Nucleus accumbens (tissue), 56 donors: ENCODE results near the gene KRTAP9-3.
"Not testable (repeated sequence)": the region's sequence is repeated elsewhere in the genome, so short reads cannot be mapped to it uniquely, and the experiment has no call there.

ENCODE experiments used
- DNase-seq, 56 donors: peaks; one replicate each; lab custom pipeline; 2025; lab: John Stamatoyannopoulos, UW

KRTAP9-3 gene

DNA sequence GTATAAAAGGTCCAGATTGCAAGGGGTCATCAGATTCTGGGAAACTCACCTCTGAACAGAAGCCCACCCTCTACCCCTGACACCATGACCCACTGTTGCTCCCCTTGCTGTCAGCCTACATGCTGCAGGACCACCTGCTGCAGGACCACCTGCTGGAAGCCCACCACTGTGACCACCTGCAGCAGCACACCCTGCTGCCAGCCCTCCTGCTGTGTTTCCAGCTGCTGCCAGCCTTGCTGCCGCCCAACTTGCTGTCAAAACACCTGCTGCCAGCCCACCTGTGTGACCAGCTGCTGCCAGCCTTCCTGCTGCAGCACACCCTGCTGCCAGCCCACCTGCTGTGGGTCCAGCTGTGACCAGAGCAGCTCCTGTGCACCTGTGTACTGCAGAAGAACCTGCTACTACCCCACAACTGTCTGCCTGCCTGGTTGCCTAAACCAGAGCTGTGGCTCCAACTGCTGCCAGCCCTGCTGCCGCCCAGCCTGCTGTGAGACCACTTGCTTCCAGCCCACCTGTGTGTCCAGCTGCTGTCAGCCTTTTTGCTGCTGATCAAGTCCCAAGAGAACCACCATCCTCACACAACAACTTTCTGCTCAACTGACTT, 17.5 kb downstream of the KRTAP9-3 start, which contains the start of gene KRTAP9-4:
Gene KRTAP9-4, plus strand, starts transcription at position 51 of the 604 bp plus-strand sequence. Its CDS starts 34 bp downstream, at position 85.
- not testable (repeated sequence) for DNase-seq

DNA sequence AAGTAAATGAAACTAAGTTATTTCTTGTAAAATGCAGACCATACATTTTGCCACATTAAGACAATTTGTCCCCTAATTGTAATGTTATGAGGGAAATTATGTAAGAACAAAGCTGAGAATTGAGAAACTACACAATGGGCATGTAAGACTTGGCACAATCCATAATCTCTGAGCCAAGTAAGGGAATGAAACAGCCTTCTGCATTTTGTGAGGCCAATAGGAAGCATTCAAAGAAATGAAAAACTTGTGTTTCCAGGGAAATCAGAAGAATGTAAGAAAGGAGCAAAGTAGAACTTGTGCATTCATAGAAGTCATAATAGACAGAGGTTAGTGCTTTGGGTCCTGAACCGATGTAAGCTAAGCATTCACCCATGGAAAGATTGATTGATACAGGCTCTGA, 19.0 kb downstream of the KRTAP9-3 start:
- DNase-seq = no peak

DNA sequence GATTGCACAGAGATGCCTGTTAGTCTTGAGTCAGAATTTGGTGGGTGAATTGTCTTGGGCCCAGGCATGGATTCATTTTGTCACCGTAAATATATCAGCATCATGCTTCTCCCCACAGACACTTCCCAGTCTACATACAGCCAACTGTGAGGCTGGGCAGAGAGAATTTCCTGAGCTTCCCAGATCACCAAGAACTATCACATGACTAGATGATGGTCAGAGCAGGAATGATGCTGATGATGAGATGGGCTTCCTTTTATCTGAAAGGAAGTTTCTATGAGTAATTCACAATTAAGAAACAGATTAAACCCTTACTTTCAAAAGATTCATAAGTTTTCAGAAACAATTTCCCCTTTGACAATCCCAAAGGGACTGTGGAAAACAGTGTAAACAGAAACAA, 22.6 kb downstream of the KRTAP9-3 start:
- DNase-seq = no peak

DNA sequence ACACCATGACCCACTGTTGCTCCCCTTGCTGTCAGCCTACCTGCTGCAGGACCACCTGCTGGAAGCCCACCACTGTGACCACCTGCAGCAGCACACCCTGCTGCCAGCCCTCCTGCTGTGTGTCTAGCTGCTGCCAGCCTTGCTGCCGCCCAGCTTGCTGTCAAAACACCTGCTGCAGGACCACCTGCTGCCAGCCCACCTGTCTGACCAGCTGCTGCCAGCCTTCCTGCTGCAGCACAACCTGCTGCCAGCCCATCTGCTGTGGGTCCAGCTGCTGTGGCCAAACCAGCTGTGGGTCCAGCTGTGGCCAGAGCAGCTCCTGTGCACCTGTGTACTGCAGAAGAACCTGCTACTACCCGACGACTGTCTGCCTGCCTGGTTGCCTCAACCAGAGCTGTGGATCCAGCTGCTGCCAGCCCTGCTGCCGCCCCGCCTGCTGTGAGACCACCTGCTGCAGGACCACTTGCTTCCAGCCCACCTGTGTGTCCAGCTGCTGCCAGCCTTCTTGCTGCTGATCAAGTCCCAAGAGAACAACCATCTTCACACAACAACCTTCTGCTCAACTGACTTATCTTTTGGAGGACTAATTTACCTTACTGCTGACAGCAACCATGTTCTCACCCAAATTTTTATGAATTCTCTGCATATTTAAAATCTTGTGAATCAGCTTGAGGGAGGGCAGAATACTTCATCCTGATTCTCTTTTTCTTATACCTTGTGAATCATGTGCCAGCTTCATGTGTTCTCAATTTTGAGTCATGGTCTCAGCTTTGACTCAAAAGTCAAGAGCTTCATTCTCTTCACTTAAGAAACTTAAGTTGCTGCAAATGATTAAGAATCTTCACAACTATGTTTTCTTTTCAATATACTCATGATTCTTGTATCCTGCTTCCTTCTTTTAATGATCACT, 23.4 kb downstream of the KRTAP9-3 start, which contains the start of gene KRTAP9-9:
Gene KRTAP9-9, plus strand, starts transcription at position 4 of the 910 bp plus-strand sequence.
- DNase-seq = not testable (repeated sequence)

DNA sequence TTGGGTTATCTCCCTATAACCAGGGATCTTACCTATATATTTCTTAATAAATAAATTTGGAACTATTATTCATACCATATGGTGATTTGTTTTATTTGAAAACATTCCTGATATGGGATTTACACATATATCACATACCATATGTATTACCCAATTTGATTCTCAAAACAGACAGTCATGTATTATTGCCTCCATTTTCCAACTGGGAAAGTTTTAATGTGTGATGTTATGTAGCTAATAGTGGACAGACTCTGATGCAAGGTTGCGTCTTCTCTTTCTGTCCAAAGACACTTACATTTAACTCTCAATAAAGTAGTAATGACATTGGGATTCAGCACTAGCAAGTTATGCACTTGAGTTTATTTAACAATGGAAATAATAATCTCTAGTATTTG, 24.0 kb downstream of the KRTAP9-3 start:
- DNase-seq = no peak

DNA sequence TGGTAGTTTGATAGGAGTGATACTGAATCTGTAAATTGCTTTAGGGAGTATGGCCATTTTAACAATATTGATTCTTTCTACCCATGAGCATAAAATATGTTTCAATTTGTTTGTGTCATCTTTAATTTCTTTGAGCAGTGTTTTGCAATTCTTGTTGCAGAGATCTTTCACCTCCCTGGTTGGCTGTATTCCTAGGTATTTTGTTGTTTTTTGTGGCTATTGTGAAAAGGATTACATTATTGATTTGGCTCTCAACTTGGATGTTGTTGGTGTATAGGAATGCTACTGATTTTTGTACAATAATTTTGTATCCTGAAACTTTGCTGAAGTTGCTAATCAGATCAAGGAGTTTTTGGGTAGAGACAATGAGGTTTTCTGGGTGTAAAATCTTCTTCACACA, 26.2 kb downstream of the KRTAP9-3 start:
- DNase-seq = no peak

DNA sequence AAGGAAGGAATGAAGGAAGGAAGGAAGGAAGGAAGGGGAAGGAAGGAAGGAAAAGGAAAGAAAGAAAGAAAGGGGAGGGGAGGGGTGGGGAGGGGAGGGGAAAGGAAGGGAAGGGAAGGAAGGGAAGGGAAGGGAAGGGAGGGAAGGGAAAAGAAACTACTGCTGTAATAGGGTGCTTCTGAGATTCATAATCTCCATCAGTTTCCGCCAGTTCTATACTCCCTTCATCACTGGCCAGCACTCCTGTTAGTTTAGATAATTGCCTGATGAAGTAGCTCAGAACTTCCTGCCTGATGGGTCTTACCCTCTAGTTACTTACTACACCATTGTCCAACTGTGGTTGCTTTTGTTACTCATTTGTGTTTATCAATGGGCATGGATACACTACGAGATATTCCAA, 31.0 kb downstream of the KRTAP9-3 start:
- no peak for DNase-seq

DNA sequence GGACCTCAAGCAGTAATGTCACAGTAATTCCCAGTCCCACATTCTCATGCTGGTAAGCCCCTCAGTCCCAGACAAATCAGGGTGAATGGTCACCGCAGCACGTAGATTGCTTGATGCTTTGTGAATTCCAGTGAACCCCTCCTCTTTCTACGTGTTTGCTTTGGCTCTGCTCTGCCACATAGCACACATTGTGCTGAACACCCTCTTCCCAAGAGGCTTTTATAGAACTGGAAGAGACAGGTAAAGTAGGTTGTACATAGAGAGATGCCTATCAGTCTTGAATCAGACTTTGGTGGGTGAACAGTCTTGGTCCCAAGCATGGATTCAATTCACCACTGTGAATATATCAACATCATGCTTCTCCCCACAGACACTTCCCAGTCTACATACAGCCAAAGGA, 32.4 kb downstream of the KRTAP9-3 start:
- DNase-seq = no peak

DNA sequence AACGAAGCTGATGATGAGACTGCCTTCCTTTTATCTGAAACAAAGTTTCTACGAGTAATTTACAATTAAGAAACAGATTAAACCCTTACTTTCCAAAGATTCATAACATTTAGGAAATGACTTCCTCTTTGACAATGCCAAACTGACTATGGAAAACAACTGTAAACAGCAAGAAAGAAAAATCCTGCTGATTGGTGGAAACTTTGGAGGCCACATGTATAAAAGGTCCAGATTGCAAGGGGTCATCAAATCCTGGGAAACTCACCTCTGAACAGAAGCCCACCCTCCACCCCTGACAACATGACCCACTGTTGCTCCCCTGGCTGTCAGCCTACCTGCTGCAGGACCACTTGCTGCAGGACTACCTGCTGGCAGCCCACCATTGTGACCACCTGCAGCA, 32.8 kb downstream of the KRTAP9-3 start, which contains the start of gene KRTAP9-6:
Gene KRTAP9-6, plus strand, starts transcription at position 301 of the 400 bp plus-strand sequence. Its CDS starts 0 bp downstream, at position 301.
- no peak for DNase-seq

DNA sequence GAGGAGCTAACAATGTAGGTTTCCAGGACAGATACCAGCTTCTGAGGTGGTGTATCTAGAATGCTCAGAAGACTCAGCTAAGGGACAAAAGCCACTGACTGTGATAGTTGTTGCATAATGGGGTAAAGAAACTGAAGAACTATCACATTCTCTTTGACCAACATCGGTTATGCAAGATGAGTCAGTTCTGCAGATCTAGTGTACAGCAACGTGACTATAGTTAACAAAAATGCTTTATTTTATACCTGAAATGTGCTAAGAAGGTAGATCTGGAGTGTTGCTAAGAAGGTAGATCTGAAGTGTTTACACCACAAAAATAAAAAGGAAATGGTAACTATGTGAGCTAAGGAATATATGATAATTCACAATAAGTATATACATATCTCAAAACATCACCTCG, 35.5 kb downstream of the KRTAP9-3 start:
- no peak for DNase-seq

DNA sequence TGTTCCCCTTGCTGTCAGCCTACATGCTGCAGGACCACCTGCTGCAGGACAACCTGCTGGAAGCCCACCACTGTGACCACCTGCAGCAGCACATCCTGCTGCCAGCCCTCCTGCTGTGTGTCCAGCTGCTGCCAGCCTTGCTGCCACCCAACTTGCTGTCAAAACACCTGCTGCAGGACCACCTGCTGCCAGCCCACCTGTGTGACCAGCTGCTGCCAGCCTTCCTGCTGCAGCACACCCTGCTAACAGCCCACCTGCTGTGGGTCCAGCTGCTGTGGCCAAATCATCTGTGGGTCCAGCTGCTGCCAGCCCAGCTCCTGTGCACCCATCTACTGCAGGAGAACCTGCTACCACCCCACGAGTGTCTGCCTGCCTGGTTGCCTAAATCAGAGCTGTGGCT, 39.1 kb downstream of the KRTAP9-3 start:
- not testable (repeated sequence) for DNase-seq

DNA sequence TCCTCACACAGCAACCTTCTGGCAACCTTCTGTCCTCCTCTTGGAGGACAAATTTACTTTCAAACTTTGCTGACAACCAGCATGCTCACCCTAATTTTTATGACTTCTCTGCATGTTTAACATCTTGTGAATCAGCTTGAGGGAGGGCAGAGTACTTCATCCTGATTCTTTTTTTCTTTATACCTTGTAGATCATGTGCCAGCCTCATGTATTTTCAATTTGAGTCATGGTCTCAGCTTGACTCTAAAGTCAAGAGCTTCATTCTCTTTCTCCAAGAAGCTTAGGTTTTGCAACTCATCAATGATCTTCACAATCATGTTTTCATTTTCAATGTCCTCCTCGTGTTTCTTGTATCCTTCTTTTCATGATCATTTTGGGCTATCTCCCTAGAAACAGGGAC, 39.6 kb downstream of the KRTAP9-3 start:
- DNase-seq = no peak

DNA sequence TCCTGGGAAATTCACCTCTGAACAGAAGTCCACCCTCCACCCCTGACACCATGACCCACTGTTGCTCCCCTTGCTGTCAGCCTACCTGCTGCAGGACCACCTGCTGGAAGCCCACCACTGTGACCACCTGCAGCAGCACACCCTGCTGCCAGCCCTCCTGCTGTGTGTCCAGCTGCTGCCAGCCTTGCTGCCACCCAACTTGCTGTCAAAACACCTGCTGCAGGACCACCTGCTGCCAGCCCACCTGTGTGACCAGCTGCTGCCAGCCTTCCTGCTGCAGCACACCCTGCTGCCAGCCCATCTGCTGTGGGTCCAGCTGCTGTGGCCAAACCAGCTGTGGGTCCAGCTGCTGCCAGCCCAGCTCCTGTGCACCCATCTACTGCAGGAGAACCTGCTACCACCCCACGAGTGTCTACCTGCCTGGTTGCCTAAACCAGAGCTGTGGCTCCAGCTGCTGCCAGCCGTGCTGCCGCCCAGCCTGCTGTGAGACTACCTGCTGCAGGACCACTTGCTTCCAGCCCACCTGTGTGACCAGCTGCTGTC, 43.5 kb downstream of the KRTAP9-3 start, which contains the start of gene KRTAP9-7:
Gene KRTAP9-7, plus strand, starts transcription at position 51 of the 543 bp plus-strand sequence. Its CDS starts 0 bp downstream, at position 51.
- DNase-seq = not testable (repeated sequence)

DNA sequence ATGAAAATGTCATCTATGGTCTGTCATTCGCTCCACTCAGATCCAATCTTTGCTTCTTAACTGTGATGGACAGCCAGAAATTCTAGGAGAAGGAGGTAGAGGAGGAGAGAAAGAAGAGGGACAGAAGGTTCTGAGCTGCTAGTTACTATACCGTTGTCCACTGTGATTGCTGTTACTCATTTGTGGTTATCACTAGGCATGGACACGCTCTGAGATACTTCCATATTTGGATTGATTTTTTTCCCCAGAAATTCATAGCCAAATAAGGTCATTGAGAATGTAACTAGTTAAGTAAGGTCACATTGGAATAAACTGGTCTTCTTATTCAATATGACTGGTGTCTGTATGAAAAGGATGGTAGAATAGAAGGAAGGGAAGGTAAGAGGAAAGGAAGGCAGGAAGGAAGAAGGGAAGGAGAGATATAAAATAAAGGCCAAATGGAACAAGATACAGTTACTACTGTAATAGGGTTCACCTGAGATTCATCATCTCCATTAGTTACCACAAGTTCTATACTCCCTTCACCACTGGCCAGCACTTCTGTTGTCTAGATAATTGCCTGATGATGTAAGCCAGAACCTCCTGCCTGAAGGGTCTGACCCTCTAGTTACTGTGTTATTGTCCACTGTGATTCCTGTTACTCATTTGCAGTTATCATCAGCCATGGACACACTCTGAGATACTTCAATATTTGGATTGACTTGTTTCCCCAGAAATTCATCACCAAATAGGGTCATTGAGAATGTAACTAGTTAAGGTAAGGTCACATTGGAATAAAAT, 46.1 kb downstream of the KRTAP9-3 start:
- DNase-seq = no peak
